Right forelimb (tissue), 1 donor: ENCODE results near the gene RELB.
A peak's percentile ranks its signal among the peaks of the same experiment; 100 is the strongest.

ENCODE experiments used
- DNase-seq: peaks from one replicate; pipeline ENCODE4 v3.0.0-alpha.2; 2018

RELB gene

GRCh38 chr19:45025264-45025663 lies 24.0 kb downstream of the RELB start:
- no peak for DNase-seq

DNA sequence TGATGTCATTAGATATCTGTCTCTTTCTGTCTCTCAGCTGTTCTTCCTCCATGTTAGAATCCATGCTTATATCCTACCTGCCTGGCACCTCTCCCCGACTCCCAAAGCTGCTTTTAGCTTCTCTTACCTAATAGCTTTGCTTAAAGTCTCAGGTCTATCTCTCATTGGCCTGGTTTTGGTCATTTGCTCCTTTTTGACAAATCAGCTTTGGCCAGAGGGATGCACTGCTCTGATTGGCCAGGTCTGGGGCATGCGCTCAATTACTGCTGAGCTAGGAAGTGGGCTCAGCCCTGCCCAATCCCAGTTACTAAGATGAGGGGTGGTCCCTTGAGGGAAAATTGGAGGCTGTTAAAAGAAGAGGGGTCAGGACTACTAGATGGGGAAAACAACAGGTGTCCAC lies 26.1 kb downstream of the RELB start:
- no peak for DNase-seq

DNA sequence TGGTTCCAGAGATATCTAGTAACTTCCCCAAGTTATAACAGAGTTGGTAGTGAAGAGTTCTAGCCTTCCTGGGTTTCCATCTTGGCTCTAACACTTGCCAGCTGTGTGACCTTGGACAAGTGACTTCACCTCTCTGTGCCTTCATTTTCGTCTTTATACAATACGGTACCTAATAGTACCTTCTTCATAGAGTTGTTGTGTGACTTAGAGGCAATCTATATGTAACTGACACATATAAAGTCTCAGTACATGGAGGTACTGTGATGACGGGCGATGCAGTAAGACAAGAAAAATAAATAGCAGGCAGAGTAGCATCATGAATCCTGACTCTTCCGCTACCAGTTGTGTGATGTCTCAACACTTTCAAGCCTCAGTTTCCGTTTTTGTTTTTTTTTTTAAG lies 29.6 kb downstream of the RELB start:
- no peak for DNase-seq

GRCh38 chr19:45032421-45032820 lies 31.2 kb downstream of the RELB start:
- DNase-seq, result no peak

GRCh38 chr19:45035755-45036154 lies 34.5 kb downstream of the RELB start:
- DNase-seq, result no peak

DNA sequence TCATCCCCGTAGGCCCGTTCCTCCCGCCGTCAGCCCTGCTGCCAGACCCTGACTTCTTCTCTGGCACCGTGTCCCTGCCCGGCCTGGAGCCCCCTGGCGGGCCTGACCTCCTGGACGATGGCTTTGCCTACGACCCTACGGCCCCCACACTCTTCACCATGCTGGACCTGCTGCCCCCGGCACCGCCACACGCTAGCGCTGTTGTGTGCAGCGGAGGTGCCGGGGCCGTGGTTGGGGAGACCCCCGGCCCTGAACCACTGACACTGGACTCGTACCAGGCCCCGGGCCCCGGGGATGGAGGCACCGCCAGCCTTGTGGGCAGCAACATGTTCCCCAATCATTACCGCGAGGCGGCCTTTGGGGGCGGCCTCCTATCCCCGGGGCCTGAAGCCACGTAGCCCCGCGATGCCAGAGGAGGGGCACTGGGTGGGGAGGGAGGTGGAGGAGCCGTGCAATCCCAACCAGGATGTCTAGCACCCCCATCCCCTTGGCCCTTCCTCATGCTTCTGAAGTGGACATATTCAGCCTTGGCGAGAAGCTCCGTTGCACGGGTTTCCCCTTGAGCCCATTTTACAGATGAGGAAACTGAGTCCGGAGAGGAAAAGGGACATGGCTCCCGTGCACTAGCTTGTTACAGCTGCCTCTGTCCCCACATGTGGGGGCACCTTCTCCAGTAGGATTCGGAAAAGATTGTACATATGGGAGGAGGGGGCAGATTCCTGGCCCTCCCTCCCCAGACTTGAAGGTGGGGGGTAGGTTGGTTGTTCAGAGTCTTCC lies 36.3 kb downstream of the RELB start:
- DNase-seq, result no peak

DNA sequence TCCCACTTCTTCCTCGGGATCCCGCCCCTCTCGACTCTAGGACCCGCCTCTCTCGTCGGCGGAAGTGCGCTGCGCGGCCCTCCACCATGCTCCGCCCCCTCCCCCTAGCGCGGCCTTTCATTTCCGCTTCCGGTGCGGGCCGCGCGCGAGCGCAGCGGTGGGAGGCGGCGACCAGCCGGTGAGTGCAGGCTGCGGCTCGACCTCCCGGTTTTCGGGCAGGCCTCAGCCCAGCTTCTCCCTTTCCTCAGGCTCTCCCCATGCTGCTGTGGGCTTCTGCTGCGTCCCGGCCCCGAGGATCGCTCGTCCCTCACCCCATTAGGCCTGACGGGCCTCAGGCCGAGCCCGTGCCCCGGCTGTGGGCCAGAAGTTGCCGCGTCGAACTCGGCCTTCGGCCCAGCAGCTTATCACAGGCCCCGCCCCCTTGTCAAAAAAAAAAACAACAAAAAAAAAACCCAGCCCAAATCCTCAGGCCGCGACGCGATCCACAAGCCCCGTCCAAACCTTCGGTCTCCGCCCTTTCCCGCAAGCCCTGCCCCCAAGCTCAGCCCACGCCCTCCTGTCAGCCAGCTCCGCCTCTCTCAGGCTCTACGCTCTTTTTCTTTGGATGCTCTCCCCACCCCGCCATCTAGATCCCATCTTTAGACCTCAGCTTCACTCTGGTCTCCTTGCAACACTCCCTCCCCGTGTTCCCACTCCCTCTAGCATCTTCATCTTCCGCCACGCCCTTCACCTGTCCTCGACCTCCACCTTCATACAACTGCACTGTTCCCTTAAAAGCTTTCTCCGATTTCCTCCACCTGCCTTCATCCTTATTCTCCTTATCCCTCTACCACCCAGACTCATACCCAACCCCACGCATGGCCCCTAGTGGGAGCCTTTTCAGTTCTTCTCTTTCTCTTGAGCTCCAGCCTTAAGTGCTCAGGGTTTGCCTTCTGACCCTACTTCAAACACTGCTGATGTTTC lies 37.9 kb downstream of the RELB start, which contains the start of gene CLASRP:
Gene CLASRP, plus strand, starts transcription at position 115 of the 963 bp plus-strand sequence. CDS start 1,168 bp downstream, outside the sequence.
- DNase-seq, result peak; percentile 94

DNA sequence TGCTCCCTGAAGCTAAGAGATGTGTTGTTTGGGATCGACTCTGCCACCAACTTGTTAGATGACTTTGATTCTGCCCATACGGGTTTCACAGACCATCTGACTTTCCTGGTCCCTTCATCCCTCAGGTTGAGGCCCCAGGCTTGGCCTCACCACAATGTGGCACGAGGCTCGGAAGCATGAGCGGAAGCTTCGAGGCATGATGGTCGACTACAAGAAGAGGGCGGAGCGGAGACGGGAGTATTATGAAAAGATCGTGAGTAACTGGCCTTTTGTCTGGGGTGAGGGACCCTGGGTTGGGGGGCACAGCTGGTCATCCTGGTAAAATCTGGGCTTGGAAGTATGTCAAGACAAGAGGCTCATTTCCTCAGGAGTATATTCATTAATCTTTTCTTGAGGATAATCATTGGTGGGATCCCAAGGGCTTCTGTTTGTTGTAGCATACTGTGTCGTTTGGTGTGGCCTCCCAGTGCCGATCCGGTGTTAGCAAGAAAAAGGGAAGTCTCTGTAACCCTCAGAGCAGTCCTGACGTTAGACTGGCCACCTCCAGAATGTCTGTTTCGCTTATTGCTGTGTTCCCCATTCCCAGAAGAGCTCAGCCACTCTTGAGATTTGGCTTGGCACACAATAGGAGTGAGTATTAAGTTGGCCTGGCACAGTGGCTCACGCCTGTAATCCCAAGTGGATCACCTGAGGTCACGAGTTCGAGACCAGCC lies 39.0 kb downstream of the RELB start:
- no peak for DNase-seq

DNA sequence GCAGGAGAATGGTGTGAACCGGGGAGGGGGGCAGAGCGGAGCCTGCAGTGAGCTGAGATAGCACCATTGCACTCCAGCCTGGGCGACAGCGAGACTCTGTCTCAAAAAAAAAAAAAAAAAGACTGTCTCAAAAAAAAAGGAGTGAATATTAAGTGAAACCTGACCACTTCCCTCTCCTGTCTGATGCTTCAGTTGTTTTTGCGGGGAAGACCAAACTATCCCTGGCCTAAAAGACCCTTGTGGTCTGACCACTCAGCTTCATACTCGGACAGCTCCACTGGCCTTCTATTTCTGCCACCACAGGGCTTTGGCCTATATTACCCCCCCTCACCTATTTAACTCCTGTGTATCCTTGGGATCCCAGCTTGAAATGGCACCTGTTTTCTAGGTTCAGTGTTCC lies 39.9 kb downstream of the RELB start:
- DNase-seq, result no peak

GRCh38 chr19:45045671-45046353 lies 44.5 kb downstream of the RELB start:
- DNase-seq, result no peak

DNA sequence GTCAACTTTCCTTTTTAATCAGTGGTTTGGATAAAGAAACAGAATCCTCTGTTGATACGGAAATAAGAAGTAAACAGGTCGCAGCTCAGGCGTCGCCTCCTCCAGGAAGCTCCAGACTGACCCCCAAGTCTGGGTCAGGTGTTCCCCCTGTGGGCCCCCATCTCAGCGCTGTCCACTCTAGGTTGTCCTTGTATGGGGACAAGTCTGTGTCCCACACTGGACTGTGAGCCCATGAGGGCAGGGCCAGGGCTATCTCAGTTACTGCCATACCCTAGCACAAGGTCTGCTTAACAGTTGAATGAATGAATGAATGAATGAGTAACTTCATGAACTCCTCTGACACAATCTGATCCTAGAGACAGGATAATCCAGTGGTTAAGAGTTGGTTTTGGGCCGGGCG lies 45.1 kb downstream of the RELB start:
- no peak for DNase-seq

- DNase-seq, result no peak
Measured at GRCh38 chr19:45047188-45047797, 46.0 kb downstream of the RELB start.

GRCh38 chr19:45049073-45049736 lies 47.9 kb downstream of the RELB start:
- no peak for DNase-seq

DNA sequence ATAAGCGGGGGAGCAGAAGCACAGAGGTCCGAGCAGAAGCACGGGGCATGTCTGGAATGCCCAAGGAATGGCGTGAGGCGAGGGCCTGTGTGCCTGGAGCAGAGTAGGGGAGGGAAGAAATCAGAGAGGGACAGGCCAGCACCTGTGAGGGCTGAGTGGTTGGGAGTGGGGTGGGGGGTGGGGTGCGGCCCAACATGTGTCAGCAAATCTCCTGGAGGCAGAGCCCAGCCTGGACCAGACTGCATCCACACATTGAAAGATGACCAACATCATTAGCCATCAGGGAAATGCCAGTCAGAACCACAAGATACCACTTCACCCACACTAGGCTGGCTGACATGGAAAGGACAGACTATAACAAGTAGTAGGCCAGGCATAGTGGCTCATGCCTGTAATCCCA lies 48.8 kb downstream of the RELB start:
- DNase-seq, result no peak

GRCh38 chr19:45051929-45052579 lies 50.8 kb downstream of the RELB start:
- DNase-seq, result no peak

DNA sequence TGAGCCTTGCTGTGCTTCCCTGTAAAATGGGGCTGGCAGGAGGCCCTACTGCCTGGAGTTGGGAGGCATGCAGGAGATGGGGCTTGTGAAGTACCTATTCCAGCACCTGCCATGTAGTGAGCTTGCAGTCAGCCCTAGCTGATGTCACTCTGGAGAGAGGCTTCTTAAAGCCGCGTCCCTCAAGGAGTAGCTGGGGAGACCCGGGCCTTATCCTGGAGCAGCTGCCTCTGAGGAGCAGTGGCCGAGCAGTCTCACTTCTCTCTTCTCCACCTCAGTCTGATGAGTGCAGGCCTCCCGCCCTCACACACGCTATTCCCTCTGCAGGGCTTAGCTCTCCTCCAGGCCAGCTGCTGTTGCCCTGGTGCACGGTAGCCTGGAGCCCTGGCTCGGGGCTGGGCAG lies 55.6 kb downstream of the RELB start:
- no peak for DNase-seq

DNA sequence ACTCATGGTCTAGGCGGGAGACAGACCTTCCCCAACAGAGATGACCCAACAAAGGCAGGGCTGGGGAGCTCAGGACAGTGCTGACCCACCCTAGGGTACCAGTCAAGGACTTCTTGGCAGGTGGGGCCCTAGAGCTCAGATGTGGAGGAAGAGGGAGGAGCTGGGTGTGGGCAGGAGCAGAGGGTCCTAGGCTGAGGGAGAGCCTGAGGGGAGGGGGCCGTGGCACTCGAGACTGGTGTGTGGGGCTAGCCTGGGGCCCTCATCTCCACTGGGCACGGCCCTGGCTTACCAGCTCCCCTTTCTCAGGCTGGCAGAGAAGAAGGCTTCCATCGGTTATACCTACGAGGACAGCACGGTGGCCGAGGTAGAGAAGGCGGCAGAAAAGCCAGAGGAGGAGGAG lies 56.2 kb downstream of the RELB start:
- DNase-seq, result no peak

DNA sequence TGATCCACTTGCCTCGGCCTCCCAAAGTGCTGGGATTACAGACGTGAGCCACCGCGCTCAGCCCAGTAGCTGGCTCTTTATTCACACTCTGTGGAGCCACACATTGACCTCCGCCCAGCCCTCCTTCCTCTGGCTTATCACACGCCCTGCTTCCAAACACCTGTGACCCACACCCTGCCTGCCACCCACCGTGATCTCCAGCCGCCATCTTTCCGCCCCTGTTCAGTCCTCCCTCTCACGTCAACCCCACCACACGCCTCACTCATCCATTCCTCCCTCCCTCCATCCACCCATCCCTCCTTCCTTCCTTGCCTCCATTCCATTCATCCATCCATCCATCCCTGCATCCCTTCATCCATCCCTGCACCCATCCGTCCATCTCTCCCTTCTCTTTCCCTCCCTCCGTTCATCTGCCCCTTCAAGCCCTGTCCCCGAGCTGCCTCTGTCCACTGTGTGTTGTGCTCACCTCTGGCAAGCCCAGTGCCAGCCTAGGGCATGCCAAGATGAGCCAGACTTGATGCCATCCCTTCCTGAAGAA lies 57.4 kb downstream of the RELB start:
- no peak for DNase-seq

- DNase-seq, result peak; percentile 78
Measured at GRCh38 chr19:45059258-45059965, 58.1 kb downstream of the RELB start.

DNA sequence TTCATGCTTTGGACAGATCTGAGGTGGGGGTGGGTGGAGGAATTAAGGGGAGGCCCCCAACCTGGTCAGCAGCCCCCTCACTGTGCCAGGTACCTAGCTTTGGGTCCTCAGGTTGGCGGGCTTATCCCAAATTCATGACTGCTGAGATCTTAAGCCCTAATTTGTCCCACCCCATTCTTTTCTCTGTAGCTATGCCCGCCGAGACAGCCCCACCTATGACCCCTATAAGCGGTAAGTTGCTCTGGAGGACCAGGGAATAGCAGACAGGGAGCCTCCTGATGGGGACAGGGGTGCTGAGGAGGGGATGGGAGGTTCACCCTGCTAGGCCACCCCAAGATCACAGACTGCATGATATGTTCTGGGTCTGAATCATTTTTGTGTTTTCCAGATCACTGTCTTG lies 60.7 kb downstream of the RELB start:
- no peak for DNase-seq
